ENCODE data around the gene SLC12A9.

Gene SLC12A9

DNA sequence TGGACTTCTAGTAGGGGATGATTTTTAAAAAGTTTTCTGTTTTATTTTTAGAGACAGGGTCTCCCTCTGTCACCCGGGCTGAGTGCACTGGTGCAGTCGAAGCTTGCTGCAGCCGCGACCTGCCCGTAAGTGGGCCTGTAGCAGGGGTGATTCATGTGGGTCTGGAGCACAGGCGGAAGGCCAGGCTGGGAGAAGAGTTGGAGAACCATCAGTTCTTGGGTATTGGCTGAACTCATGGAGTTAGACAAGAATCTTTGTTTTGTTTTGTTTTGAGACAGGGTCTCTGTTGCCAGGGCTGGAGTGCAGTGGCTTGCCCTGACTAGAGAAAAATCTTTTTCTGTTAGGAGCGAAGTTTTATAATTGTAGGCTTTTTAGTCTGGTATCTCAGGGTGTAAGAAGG, 28.1 kb downstream of the SLC12A9 start:
- no peak for DNase-seq (ENCODE audit: low read depth in 1 of 2, low spot score in 1 of 2)
- TF ChIP-seq POLR2AphosphoS5 (IDR thresholded peaks at IDR 0.05; ENCODE audit: low read depth), result no peak
- TF ChIP-seq SPI1 (IDR thresholded peaks at IDR 0.05; ENCODE audit: borderline replicate concordance, low read depth), result no peak
- TF ChIP-seq, protein P1, sequence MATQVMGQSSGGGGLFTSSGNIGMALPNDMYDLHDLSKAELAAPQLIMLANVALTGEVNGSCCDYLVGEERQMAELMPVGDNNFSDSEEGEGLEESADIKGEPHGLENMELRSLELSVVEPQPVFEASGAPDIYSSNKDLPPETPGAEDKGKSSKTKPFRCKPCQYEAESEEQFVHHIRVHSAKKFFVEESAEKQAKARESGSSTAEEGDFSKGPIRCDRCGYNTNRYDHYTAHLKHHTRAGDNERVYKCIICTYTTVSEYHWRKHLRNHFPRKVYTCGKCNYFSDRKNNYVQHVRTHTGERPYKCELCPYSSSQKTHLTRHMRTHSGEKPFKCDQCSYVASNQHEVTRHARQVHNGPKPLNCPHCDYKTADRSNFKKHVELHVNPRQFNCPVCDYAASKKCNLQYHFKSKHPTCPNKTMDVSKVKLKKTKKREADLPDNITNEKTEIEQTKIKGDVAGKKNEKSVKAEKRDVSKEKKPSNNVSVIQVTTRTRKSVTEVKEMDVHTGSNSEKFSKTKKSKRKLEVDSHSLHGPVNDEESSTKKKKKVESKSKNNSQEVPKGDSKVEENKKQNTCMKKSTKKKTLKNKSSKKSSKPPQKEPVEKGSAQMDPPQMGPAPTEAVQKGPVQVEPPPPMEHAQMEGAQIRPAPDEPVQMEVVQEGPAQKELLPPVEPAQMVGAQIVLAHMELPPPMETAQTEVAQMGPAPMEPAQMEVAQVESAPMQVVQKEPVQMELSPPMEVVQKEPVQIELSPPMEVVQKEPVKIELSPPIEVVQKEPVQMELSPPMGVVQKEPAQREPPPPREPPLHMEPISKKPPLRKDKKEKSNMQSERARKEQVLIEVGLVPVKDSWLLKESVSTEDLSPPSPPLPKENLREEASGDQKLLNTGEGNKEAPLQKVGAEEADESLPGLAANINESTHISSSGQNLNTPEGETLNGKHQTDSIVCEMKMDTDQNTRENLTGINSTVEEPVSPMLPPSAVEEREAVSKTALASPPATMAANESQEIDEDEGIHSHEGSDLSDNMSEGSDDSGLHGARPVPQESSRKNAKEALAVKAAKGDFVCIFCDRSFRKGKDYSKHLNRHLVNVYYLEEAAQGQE (IDR thresholded peaks at IDR 0.05; ENCODE audit: insufficient replicate concordance, low read depth), result no peak
- no peak for TF ChIP-seq GABPA (IDR thresholded peaks at IDR 0.05; ENCODE audit: low read depth)
- TF ChIP-seq, protein P2, sequence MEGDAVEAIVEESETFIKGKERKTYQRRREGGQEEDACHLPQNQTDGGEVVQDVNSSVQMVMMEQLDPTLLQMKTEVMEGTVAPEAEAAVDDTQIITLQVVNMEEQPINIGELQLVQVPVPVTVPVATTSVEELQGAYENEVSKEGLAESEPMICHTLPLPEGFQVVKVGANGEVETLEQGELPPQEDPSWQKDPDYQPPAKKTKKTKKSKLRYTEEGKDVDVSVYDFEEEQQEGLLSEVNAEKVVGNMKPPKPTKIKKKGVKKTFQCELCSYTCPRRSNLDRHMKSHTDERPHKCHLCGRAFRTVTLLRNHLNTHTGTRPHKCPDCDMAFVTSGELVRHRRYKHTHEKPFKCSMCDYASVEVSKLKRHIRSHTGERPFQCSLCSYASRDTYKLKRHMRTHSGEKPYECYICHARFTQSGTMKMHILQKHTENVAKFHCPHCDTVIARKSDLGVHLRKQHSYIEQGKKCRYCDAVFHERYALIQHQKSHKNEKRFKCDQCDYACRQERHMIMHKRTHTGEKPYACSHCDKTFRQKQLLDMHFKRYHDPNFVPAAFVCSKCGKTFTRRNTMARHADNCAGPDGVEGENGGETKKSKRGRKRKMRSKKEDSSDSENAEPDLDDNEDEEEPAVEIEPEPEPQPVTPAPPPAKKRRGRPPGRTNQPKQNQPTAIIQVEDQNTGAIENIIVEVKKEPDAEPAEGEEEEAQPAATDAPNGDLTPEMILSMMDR (IDR thresholded peaks at IDR 0.05; ENCODE audit: insufficient read depth, low read length), result no peak
- no peaks in the 10 kb centered on the region for H3K27me3 ChIP-seq (ENCODE audit: insufficient read depth, poor library complexity, severe bottlenecking)
- no peak overlapping the region for H3K4me3 ChIP-seq (replicated peaks; ENCODE audit: insufficient read depth, low read length)
- H3K27ac ChIP-seq (replicated peaks), result no peak overlapping the region

DNA sequence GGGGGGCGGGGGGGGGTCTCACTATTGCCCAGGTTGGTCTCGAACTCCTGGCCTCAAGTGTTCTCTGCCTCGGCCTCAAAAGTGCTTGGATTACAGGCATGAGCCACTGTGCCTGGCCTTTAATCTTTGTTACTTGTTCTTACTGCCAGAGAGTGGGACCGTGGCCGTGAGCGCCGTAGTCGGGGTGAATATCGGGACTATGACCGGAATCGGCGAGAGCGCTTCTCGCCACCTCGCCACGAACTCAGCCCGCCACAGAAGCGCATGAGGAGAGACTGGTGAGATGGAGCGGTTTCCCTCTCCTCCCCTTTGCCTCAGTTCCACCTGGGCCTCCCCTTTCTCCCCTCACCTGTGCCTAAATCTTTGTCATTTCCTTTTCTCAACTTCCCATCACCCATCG, 28.6 kb downstream of the SLC12A9 start:
- TF ChIP-seq, protein P2 (IDR thresholded peaks at IDR 0.05; ENCODE audit: insufficient read depth, low read length), result no peak
- no peak for DNase-seq (ENCODE audit: low read depth in 1 of 2, low spot score in 1 of 2)
- no peak overlapping the region for H3K4me3 ChIP-seq (replicated peaks; ENCODE audit: insufficient read depth, low read length)
- no peak overlapping the region for H3K27ac ChIP-seq (replicated peaks)
- no peaks in the 10 kb centered on the region for H3K27me3 ChIP-seq (ENCODE audit: insufficient read depth, poor library complexity, severe bottlenecking)

DNA sequence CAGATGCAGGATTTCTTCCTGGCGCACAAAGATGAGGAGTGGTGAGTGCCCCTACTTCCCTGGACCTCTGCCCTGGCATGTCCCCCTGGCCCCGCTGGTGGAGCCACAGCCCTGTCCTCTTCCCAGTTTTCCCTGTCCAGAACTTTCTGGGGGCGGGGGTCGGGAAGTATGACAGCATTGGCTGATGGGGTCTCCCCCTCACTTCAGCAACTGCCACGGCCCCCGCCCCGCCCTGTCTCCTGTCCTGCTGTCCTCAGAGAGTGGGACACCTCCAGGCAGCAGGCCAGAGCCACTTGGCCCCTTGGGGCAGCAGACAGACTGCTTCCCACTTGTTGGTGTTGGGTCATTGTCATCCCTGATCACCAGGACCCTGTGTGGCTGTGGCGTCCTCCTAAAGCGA, 29.7 kb downstream of the SLC12A9 start:
- Histone ChIP-seq H3K4me3 (replicated peaks; ENCODE audit: insufficient read depth, low read length) (no peak overlapping the region), H3K27ac (replicated peaks) (no peak overlapping the region), H3K27me3 (ENCODE audit: insufficient read depth, poor library complexity, severe bottlenecking) (no peaks in the 10 kb centered on the region)
- TF ChIP-seq, protein P2 (IDR thresholded peaks at IDR 0.05; ENCODE audit: insufficient read depth, low read length), result no peak
- TF ChIP-seq POLR2AphosphoS5 (IDR thresholded peaks at IDR 0.05; ENCODE audit: low read depth), result no peak
- TF ChIP-seq, protein P1 (IDR thresholded peaks at IDR 0.05; ENCODE audit: insufficient replicate concordance, low read depth), result no peak
- no peak for TF ChIP-seq GABPA (IDR thresholded peaks at IDR 0.05; ENCODE audit: low read depth)
- no peak for TF ChIP-seq SPI1 (IDR thresholded peaks at IDR 0.05; ENCODE audit: borderline replicate concordance, low read depth)
- no peak for DNase-seq (ENCODE audit: low read depth in 1 of 2, low spot score in 1 of 2)

DNA sequence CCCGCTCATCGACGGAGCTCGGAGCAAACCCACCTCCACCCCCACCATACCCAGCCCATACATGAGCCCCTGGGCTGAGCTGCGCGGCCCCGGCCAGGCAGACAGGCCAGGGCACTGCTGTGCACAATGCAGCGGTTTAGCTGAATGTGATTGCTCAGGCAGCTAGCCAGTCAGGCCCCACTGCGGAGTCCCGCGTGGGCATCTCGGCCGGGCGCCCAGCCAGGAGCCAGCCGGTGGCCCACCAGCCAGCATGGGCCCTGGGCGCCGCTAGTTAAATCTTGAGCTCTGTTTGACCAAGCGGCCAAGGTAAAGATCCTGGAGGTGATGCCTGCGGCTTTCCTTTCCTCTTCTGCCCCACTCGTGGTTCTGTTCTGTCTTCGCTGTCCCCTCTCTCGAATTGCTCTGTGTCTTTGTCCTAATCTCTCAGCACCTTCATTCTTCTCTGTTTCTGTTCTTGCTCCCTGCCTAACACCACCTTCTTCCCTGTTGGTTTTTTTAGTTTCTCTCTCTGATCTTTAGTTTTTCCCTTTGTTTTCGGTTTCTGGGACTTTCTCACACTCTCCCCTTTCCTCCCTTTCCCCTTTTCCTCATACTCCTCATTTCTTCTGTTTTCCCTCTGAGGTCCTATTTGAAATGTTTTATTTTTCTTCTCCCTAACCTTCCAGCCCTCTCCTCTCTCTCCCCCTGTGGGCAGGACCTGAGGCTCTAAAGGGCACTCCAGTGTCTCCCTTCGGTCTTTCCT, 30.4 kb downstream of the SLC12A9 start:
- Histone ChIP-seq H3K27me3 (ENCODE audit: insufficient read depth, poor library complexity, severe bottlenecking) (no peaks in the 10 kb centered on the region), H3K27ac (replicated peaks) (no peak overlapping the region), H3K4me3 (replicated peaks; ENCODE audit: insufficient read depth, low read length) (no peak overlapping the region)
- TF ChIP-seq SPI1 (IDR thresholded peaks at IDR 0.05; ENCODE audit: borderline replicate concordance, low read depth) (no peak), GABPA (IDR thresholded peaks at IDR 0.05; ENCODE audit: low read depth) (no peak)
- TF ChIP-seq, protein P2 (IDR thresholded peaks at IDR 0.05; ENCODE audit: insufficient read depth, low read length), result no peak
- DNase-seq (ENCODE audit: low read depth in 1 of 2, low spot score in 1 of 2), result no peak

Measured in HL-60 (cell line).